BLaER1 treated with 17β-estradiol and CSF1 and Interleukin-3, amounts not matched to agents 10 nM and 100 nM (cell line): Measurements from ENCODE around the gene RDM1.

Experiments used
- H3K27ac ChIP-seq, 11 experiments: shearing (Covaris generic); formaldehyde crosslinking; 2 replicates each; pipeline ENCODE4 v1.8.1; 2022
- H3K27me3 ChIP-seq, 11 experiments: shearing (Covaris generic); formaldehyde crosslinking; 2 replicates each; pipeline ENCODE4 v1.8.1; 2022
- H3K36me3 ChIP-seq, 11 experiments: shearing (Covaris generic); formaldehyde crosslinking; 2 replicates each; pipeline ENCODE4 v1.8.1; 2022
- H3K4me1 ChIP-seq, 10 experiments: shearing (Covaris generic); formaldehyde crosslinking; 2 replicates each; pipeline ENCODE4 v1.8.1; 2022
- H3K4me2 ChIP-seq, 11 experiments: shearing (Covaris generic); formaldehyde crosslinking; 2 replicates each; pipeline ENCODE4 v1.8.1; 2022
- H3K4me3 ChIP-seq, 10 experiments: shearing (Covaris generic); formaldehyde crosslinking; 2 replicates each; pipeline ENCODE4 v1.8.1; 2022
- H3K9ac ChIP-seq, 11 experiments: shearing (Covaris generic); formaldehyde crosslinking; 2 replicates each; pipeline ENCODE4 v1.8.1; 2022
- H3K9me3 ChIP-seq, 11 experiments: shearing (Covaris generic); formaldehyde crosslinking; replicated peaks in 1 of 11; 2 replicates each; pipeline ENCODE4 v1.8.1; 2022
- H4K20me1 ChIP-seq, 11 experiments: shearing (Covaris generic); formaldehyde crosslinking; 2 replicates each; pipeline ENCODE4 v1.8.1; 2022
- Cebpa-rat ChIP-seq, 11 experiments: shearing (Covaris generic); IDR thresholded peaks; 2 replicates each; pipeline ENCODE4 v1.8.1; 2022

Gene RDM1

GRCh38 chr17:35918665-35919064 is 11.9 kb downstream of the RDM1 start:
- Histone ChIP-seq H4K20me1 (no peaks in the 10 kb centered on the region), H3K9ac (no peak overlapping the region), H3K4me1 (peaks cover 5 to 13% (median 8%) of the 10 kb centered on the region in 10 experiments; a peak in 15 of 20 replicates), H3K27ac (no peak overlapping the region), H3K4me2 (peak overlapping the region in 9 of 11 experiments; percentile 9 to 46 (median 30); a peak in 13 of 22 replicates), H3K9me3 (peaks cover 0 to 17% (median 3%) of the 10 kb centered on the region in 11 experiments; a peak in 7 of 22 replicates), H3K36me3 (peaks cover 0 to 10% (median 0%) of the 10 kb centered on the region in 11 experiments; a peak in 5 of 22 replicates), H3K27me3 (no peaks in the 10 kb centered on the region), H3K4me3 (no peak overlapping the region)
- TF ChIP-seq Cebpa-rat (IDR thresholded peaks at IDR 0.05): no peak

- no peak overlapping the region for H3K4me2 ChIP-seq
- peaks cover 0 to 3% (median 0%) of the 10 kb centered on the region in 11 experiments; a peak in 2 of 22 replicates for H3K36me3 ChIP-seq
- H3K9me3 ChIP-seq: peaks cover 0 to 17% (median 3%) of the 10 kb centered on the region in 11 experiments; a peak in 7 of 22 replicates
- no peak overlapping the region for H3K27ac ChIP-seq
- no peaks in the 10 kb centered on the region for H3K27me3 ChIP-seq
- no peak overlapping the region for H3K4me3 ChIP-seq
- H4K20me1 ChIP-seq: no peaks in the 10 kb centered on the region
- H3K9ac ChIP-seq: no peak overlapping the region
- TF ChIP-seq Cebpa-rat (IDR thresholded peaks at IDR 0.05): no peak
- H3K4me1 ChIP-seq: peaks cover 5 to 11% (median 8%) of the 10 kb centered on the region in 10 experiments; a peak in 15 of 20 replicates
These were observed 12.9 kb downstream of the RDM1 start for GRCh38 chr17:35917519-35918213.

GRCh38 chr17:35915153-35915964 is 15.2 kb downstream of the RDM1 start:
- no peak overlapping the region for H3K27ac ChIP-seq
- peak overlapping the region in 1 of 11 experiments; percentile 4; a peak in 1 of 22 replicates for H3K4me2 ChIP-seq
- H3K27me3 ChIP-seq: no peaks in the 10 kb centered on the region
- H4K20me1 ChIP-seq: no peaks in the 10 kb centered on the region
- H3K4me3 ChIP-seq: no peak overlapping the region
- peaks cover 5 to 11% (median 8%) of the 10 kb centered on the region in 10 experiments; a peak in 15 of 20 replicates for H3K4me1 ChIP-seq
- H3K9ac ChIP-seq: no peak overlapping the region
- no peak for TF ChIP-seq Cebpa-rat (IDR thresholded peaks at IDR 0.05)
- peaks cover 0 to 17% (median 3%) of the 10 kb centered on the region in 11 experiments; a peak in 7 of 22 replicates for H3K9me3 ChIP-seq
- H3K36me3 ChIP-seq: peaks cover 0 to 3% (median 0%) of the 10 kb centered on the region in 11 experiments; a peak in 1 of 22 replicates

- Histone ChIP-seq H3K9me3 (peaks cover 0 to 17% (median 3%) of the 10 kb centered on the region in 11 experiments; a peak in 7 of 22 replicates), H3K4me3 (no peak overlapping the region), H3K27ac (no peak overlapping the region), H3K9ac (no peak overlapping the region), H3K4me1 (peaks cover 5 to 11% (median 8%) of the 10 kb centered on the region in 10 experiments; a peak in 15 of 20 replicates), H3K4me2 (no peak overlapping the region), H3K36me3 (peaks cover 0 to 3% (median 0%) of the 10 kb centered on the region in 11 experiments; a peak in 1 of 22 replicates), H4K20me1 (no peaks in the 10 kb centered on the region), H3K27me3 (no peaks in the 10 kb centered on the region)
- no peak for TF ChIP-seq Cebpa-rat (IDR thresholded peaks at IDR 0.05)
These were observed 16.2 kb downstream of the RDM1 start for GRCh38 chr17:35914354-35914753.

GRCh38 chr17:35913609-35914008 is 17.0 kb downstream of the RDM1 start:
- Histone ChIP-seq H3K36me3 (peaks cover 0 to 3% (median 0%) of the 10 kb centered on the region in 11 experiments; a peak in 1 of 22 replicates), H3K4me2 (no peak overlapping the region)

GRCh38 chr17:35912942-35913341 is 17.6 kb downstream of the RDM1 start:
- H3K9me3 ChIP-seq: peaks cover 0 to 14% (median 3%) of the 10 kb centered on the region in 11 experiments; a peak in 7 of 22 replicates
- peaks cover 0 to 3% (median 0%) of the 10 kb centered on the region in 11 experiments; a peak in 1 of 22 replicates for H3K36me3 ChIP-seq
- no peak for TF ChIP-seq Cebpa-rat (IDR thresholded peaks at IDR 0.05)

More at GRCh38 chr17:35913609-35914008, 17.0 kb downstream of the RDM1 start:
- Histone ChIP-seq H3K9ac (no peak overlapping the region), H4K20me1 (no peaks in the 10 kb centered on the region), H3K27me3 (no peaks in the 10 kb centered on the region), H3K4me1 (peaks cover 2 to 9% (median 4%) of the 10 kb centered on the region in 10 experiments; a peak in 15 of 20 replicates), H3K27ac (no peak overlapping the region), H3K9me3 (peaks cover 0 to 17% (median 3%) of the 10 kb centered on the region in 11 experiments; a peak in 7 of 22 replicates), H3K4me3 (no peak overlapping the region)
- no peak for TF ChIP-seq Cebpa-rat (IDR thresholded peaks at IDR 0.05)

GRCh38 chr17:35912339-35912912 is 18.1 kb downstream of the RDM1 start:
- Histone ChIP-seq H3K4me1 (peaks cover 0 to 5% (median 0%) of the 10 kb centered on the region in 10 experiments; a peak in 1 of 20 replicates), H3K4me3 (no peak overlapping the region), H3K9ac (no peak overlapping the region), H3K36me3 (no peaks in the 10 kb centered on the region), H3K9me3 (peaks cover 0 to 9% (median 0%) of the 10 kb centered on the region in 11 experiments; a peak in 4 of 22 replicates), H4K20me1 (no peaks in the 10 kb centered on the region), H3K27ac (no peak overlapping the region), H3K27me3 (no peaks in the 10 kb centered on the region), H3K4me2 (no peak overlapping the region)
- TF ChIP-seq Cebpa-rat (IDR thresholded peaks at IDR 0.05): no peak

More at GRCh38 chr17:35912942-35913341, 17.6 kb downstream of the RDM1 start:
- Histone ChIP-seq H3K9ac (no peak overlapping the region), H3K4me1 (peaks cover 0 to 5% (median 0%) of the 10 kb centered on the region in 10 experiments; a peak in 1 of 20 replicates), H4K20me1 (no peaks in the 10 kb centered on the region), H3K27me3 (no peaks in the 10 kb centered on the region), H3K27ac (no peak overlapping the region), H3K4me2 (no peak overlapping the region), H3K4me3 (no peak overlapping the region)

GRCh38 chr17:35909408-35909807 is 21.2 kb downstream of the RDM1 start:
- no peak overlapping the region for H3K4me3 ChIP-seq
- TF ChIP-seq Cebpa-rat (IDR thresholded peaks at IDR 0.05): no peak
- no peaks in the 10 kb centered on the region for H3K27me3 ChIP-seq
- no peaks in the 10 kb centered on the region for H3K4me1 ChIP-seq
- peaks cover 0 to 5% (median 0%) of the 10 kb centered on the region in 11 experiments; a peak in 1 of 22 replicates for H3K9me3 ChIP-seq
- H3K9ac ChIP-seq: no peak overlapping the region
- no peak overlapping the region for H3K27ac ChIP-seq
- H4K20me1 ChIP-seq: no peaks in the 10 kb centered on the region
- H3K36me3 ChIP-seq: no peaks in the 10 kb centered on the region
- H3K4me2 ChIP-seq: no peak overlapping the region
